ENCODE results near the gene CD200.

CD200 gene

DNA sequence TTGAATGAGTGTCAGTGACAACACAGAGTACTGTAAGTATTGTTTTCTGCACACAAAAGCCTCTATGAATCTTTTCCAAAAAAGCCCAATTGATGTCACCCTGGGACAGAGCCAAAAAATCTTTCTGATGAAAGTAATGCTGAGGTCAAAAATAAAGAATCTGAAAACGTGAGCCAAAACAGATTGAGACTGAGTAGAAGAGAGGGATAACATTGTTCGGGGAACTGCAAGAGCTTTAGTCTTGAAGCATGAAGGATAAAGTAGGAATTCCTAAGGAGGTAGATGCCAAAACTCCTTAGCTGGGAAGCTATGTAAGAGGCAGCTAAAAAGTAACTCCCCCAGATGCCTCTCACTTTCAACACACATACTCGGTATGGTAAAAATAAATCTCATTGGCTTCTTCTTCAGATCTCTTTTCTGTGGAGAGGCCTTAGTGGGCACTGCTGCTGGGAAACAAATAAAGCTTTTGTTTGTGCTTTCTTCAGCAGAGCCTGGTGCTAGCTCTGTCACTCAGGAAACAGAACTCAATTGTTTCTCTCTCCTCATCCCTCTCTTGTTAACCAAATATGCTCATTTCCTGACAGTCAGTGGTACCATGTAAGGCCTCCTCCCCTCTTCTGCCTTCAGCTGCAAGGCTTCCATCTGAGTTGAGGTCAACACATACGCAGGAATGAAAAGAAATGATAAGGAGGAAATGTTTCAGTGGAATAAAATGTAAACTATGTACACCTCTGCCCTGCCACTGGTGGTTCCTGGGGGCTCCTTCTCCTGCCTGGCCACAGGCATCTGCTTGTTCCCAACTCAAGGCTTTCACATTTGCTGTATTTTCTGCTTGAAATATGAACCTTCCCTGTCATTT lies 58.1 kb downstream of the CD200 start:
- TF ChIP-seq HDGF (IDR thresholded peaks at IDR 0.05; ENCODE audit: borderline replicate concordance) (no peak), ARNT (IDR thresholded peaks at IDR 0.05) (no peak), CTBP1 (IDR thresholded peaks at IDR 0.05; ENCODE audit: borderline replicate concordance) (no peak), FOXK2 (IDR thresholded peaks at IDR 0.05) (no peak), SP1 (IDR thresholded peaks at IDR 0.05) (no peak), TARDBP (IDR thresholded peaks at IDR 0.05) (no peak), L3MBTL2 (conservative IDR thresholded peaks at IDR 0.05) (no peak)
- ChIA-PET POLR2A (no interaction called here), CTCF (no interaction called here)
- DNase-seq (ENCODE audit: extremely low spot score) = no peak

DNA sequence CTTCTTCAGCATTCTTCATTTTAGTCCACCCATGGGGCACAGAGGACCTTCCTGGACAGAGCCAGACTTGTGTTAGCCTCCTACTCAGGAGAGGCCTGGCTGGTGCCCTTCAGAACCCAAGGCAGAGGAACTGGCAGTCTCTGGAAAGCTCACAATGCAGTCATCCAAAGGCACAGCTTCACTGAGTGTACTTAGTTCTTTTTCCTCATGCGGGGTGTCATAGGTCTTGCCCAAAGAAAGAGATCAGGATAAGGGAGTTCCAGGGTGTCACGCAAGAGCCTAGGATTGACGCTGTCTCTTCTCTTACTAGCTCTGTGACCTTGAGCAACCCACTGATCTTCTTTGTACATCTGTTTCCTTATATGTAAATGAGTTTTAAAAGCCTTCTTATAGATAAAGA lies 58.7 kb downstream of the CD200 start:
- ChIA-PET CTCF (no interaction called here), POLR2A (no interaction called here)
- TF ChIP-seq BHLHE40 (IDR thresholded peaks at IDR 0.05; ENCODE audit: borderline replicate concordance) (no peak), FOXA1 (IDR thresholded peaks at IDR 0.05) (no peak), CTBP1 (IDR thresholded peaks at IDR 0.05; ENCODE audit: borderline replicate concordance) (no peak), ARNT (IDR thresholded peaks at IDR 0.05) (no peak), SUZ12 (IDR thresholded peaks at IDR 0.05) (no peak), NFRKB (IDR thresholded peaks at IDR 0.05) (no peak), FOXM1 (IDR thresholded peaks at IDR 0.05; ENCODE audit: borderline replicate concordance) (no peak), LEF1 (IDR thresholded peaks at IDR 0.05; ENCODE audit: borderline replicate concordance) (no peak), ZNF384 (IDR thresholded peaks at IDR 0.05) (no peak), ELF4 (IDR thresholded peaks at IDR 0.05) (no peak), SP1 (IDR thresholded peaks at IDR 0.05) (no peak), FOXK2 (IDR thresholded peaks at IDR 0.05) (no peak), HDGF (IDR thresholded peaks at IDR 0.05; ENCODE audit: borderline replicate concordance) (no peak), TARDBP (IDR thresholded peaks at IDR 0.05) (no peak), L3MBTL2 (conservative IDR thresholded peaks at IDR 0.05) (no peak)
- TF ChIP-seq, protein P1, sequence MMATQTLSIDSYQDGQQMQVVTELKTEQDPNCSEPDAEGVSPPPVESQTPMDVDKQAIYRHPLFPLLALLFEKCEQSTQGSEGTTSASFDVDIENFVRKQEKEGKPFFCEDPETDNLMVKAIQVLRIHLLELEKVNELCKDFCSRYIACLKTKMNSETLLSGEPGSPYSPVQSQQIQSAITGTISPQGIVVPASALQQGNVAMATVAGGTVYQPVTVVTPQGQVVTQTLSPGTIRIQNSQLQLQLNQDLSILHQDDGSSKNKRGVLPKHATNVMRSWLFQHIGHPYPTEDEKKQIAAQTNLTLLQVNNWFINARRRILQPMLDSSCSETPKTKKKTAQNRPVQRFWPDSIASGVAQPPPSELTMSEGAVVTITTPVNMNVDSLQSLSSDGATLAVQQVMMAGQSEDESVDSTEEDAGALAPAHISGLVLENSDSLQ (IDR thresholded peaks at IDR 0.05) = no peak
- DNase-seq (ENCODE audit: extremely low spot score) = no peak

DNA sequence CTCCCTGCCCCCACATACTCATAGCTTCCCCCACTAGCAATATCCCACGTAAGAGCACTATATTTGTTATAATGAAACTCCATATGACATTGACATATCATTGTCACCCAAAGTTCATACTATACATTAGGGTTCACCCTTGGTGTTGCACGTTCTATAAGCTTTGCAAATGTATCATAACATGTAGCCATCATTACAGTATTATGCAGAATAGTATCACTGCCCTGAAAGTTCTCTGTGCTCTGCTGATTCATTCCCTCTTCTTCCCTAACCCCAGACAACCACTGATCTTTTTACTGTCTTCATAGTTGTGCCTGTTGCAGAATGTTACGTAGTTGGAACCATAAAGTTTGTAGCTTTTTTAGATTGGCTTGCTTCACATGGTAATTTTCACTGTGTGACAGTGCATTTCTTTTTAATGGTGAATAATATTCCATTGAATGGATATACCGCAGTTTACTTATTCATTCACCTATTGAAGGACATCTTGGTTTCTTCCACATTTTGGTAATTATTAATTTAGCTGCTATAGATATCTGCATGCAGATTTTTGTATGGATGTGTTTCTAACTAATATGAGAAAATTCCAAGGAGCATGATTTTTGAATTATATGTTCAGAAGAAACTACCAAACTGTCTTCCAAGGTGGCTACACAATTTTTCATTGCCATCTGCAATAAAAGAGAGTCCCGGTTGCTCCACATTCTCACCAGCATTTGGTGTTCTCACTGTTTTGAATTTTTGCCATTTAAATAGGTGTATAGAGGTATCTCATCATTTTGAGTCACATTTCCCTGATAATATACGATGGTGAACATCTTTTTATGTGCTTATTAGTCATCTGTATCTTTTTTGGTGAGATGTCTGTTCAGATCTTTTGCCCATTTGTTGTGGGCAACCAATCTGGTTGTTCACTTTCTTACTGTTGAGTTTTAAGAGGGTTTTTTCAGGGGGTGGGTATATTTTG lies 59.7 kb downstream of the CD200 start:
- ChIA-PET CTCF (no interaction called here), POLR2A (no interaction called here)
- TF ChIP-seq CTBP1 (IDR thresholded peaks at IDR 0.05; ENCODE audit: borderline replicate concordance) = no peak
- no peak for TF ChIP-seq LEF1 (IDR thresholded peaks at IDR 0.05; ENCODE audit: borderline replicate concordance)
- TF ChIP-seq FOXA1 (IDR thresholded peaks at IDR 0.05) = no peak
- TF ChIP-seq ZNF384 (IDR thresholded peaks at IDR 0.05) = no peak
- no peak for TF ChIP-seq SP1 (IDR thresholded peaks at IDR 0.05)
- TF ChIP-seq ARNT (IDR thresholded peaks at IDR 0.05) = no peak
- TF ChIP-seq SUZ12 (IDR thresholded peaks at IDR 0.05) = no peak
- no peak for TF ChIP-seq ELF4 (IDR thresholded peaks at IDR 0.05)
- TF ChIP-seq L3MBTL2 (conservative IDR thresholded peaks at IDR 0.05) = no peak
- no peak for TF ChIP-seq NFRKB (IDR thresholded peaks at IDR 0.05)
- no peak for TF ChIP-seq FOXK2 (IDR thresholded peaks at IDR 0.05)
- no peak for TF ChIP-seq BHLHE40 (IDR thresholded peaks at IDR 0.05; ENCODE audit: borderline replicate concordance)
- no peak for TF ChIP-seq TARDBP (IDR thresholded peaks at IDR 0.05)
- TF ChIP-seq, protein P1 (IDR thresholded peaks at IDR 0.05) = no peak
- TF ChIP-seq HDGF (IDR thresholded peaks at IDR 0.05; ENCODE audit: borderline replicate concordance) = no peak
- no peak for TF ChIP-seq FOXM1 (IDR thresholded peaks at IDR 0.05; ENCODE audit: borderline replicate concordance)
- DNase-seq (ENCODE audit: extremely low spot score) = no peak

- TF ChIP-seq HDGF (IDR thresholded peaks at IDR 0.05; ENCODE audit: borderline replicate concordance) (no peak), ELF4 (IDR thresholded peaks at IDR 0.05) (no peak), L3MBTL2 (conservative IDR thresholded peaks at IDR 0.05) (no peak), ZNF384 (IDR thresholded peaks at IDR 0.05) (no peak), LEF1 (IDR thresholded peaks at IDR 0.05; ENCODE audit: borderline replicate concordance) (no peak), NFRKB (IDR thresholded peaks at IDR 0.05) (no peak), FOXA1 (IDR thresholded peaks at IDR 0.05) (no peak), SP1 (IDR thresholded peaks at IDR 0.05) (no peak), TARDBP (IDR thresholded peaks at IDR 0.05) (no peak), ARNT (IDR thresholded peaks at IDR 0.05) (no peak), BHLHE40 (IDR thresholded peaks at IDR 0.05; ENCODE audit: borderline replicate concordance) (no peak), CTBP1 (IDR thresholded peaks at IDR 0.05; ENCODE audit: borderline replicate concordance) (no peak), FOXM1 (IDR thresholded peaks at IDR 0.05; ENCODE audit: borderline replicate concordance) (no peak), FOXK2 (IDR thresholded peaks at IDR 0.05) (no peak), SUZ12 (IDR thresholded peaks at IDR 0.05) (no peak)
- TF ChIP-seq, protein P1 (IDR thresholded peaks at IDR 0.05) = no peak
- CTCF ChIA-PET = no interaction called here
- POLR2A ChIA-PET = no interaction called here
- no peak for DNase-seq (ENCODE audit: extremely low spot score)
These were observed 60.4 kb downstream of the CD200 start for GRCh38 chr3:112393360-112393728.

GRCh38 chr3:112394003-112394640 lies 61.2 kb downstream of the CD200 start:
- TF ChIP-seq, protein P1 (IDR thresholded peaks at IDR 0.05) = no peak
- no peak for TF ChIP-seq SP1 (IDR thresholded peaks at IDR 0.05)
- no peak for TF ChIP-seq BHLHE40 (IDR thresholded peaks at IDR 0.05; ENCODE audit: borderline replicate concordance)
- TF ChIP-seq TARDBP (IDR thresholded peaks at IDR 0.05) = no peak
- TF ChIP-seq HDGF (IDR thresholded peaks at IDR 0.05; ENCODE audit: borderline replicate concordance) = no peak
- no peak for TF ChIP-seq CTBP1 (IDR thresholded peaks at IDR 0.05; ENCODE audit: borderline replicate concordance)
- TF ChIP-seq FOXK2 (IDR thresholded peaks at IDR 0.05) = no peak
- TF ChIP-seq FOXA1 (IDR thresholded peaks at IDR 0.05) = no peak
- TF ChIP-seq ZNF384 (IDR thresholded peaks at IDR 0.05) = no peak
- no peak for TF ChIP-seq LEF1 (IDR thresholded peaks at IDR 0.05; ENCODE audit: borderline replicate concordance)
- TF ChIP-seq NFRKB (IDR thresholded peaks at IDR 0.05) = no peak
- TF ChIP-seq ARNT (IDR thresholded peaks at IDR 0.05) = no peak
- no peak for TF ChIP-seq FOXM1 (IDR thresholded peaks at IDR 0.05; ENCODE audit: borderline replicate concordance)
- TF ChIP-seq ELF4 (IDR thresholded peaks at IDR 0.05) = no peak
- POLR2A ChIA-PET = no interaction called here
- CTCF ChIA-PET = no interaction called here

More at GRCh38 chr3:112394003-112394640, 61.2 kb downstream of the CD200 start:
- DNase-seq (ENCODE audit: extremely low spot score) = no peak

Measured in HEK293T (cell line).